SK-N-SH (cell line): ENCODE measurements around the gene DCAKD. TPM values are rescaled to one million over a fixed set of nuclear protein-coding genes. Genes with fewer than 3 reads are reported as not detected.
A peak's percentile ranks its signal among the peaks of the same experiment; 100 is the strongest.

Experiments
- CTCF ChIA-PET: fragments of 300-600, 350-600 bp; formaldehyde crosslinking; extraction: SDS; loops from one replicate; lab custom pipeline; 2021; lab: Yijun Ruan, JAX
- POLR2A ChIA-PET: fragments of 350-600 bp; sonication (Branson Sonifier 250); formaldehyde crosslinking; extraction: SDS; loops from one replicate; lab custom pipeline; 2020; ENCODE audit warnings: antibody characterized with exemption, inconsistent platforms; lab: Yijun Ruan, JAX
- DNase-seq: peaks from one replicate; pipeline ENCODE4 v3.0.0; 2012
- H2AFZ ChIP-seq: fragments of 200-600 bp; sonication (generic); 2 replicates; pipeline ENCODE4 v1.8.1; 2016; ENCODE audit warnings: antibody characterized with exemption, mild to moderate bottlenecking, low read depth
- H3F3A ChIP-seq: fragments of 200-600 bp; sonication (generic); replicated peaks from 2 replicates; pipeline ENCODE3; 2016; ENCODE audit warnings: antibody characterized with exemption, mild to moderate bottlenecking; ENCODE audit not compliant: insufficient read depth
- H3K27ac ChIP-seq, 2 experiments: fragments of 200-500 bp in 1 of 2; fragments of 200-600 bp in 1 of 2; sonication (Bioruptor generic) in 1 of 2; sonication (generic), shearing (Covaris generic) in 1 of 2; 2 replicates each; pipeline versions ENCODE4 v1.5.1 to v1.6.1; 2014 to 2016; ENCODE audit warnings: low read depth in 2 of 2, inconsistent platforms in 1 of 2, low read length in 1 of 2, mild to moderate bottlenecking in 1 of 2, mixed read lengths in 1 of 2
- H3K27me3 ChIP-seq: fragments of 200-600 bp; sonication (generic), shearing (Covaris generic); 2 replicates; pipeline ENCODE4 v1.6.1; 2016; ENCODE audit warnings: mixed run types; ENCODE audit not compliant: insufficient read depth
- H3K36me3 ChIP-seq, 2 experiments: fragments of 200-500 bp in 1 of 2; fragments of 200-600 bp in 1 of 2; sonication (Bioruptor generic) in 1 of 2; sonication (generic) in 1 of 2; replicated peaks in 1 of 2; 2 replicates each; pipeline versions ENCODE3 to v1.5.1; 2014 to 2016; ENCODE audit warnings: low read length in 1 of 2, mild to moderate bottlenecking in 1 of 2; ENCODE audit not compliant: insufficient read depth in 2 of 2, control insufficient read depth in 1 of 2
- H3K4me1 ChIP-seq, 2 experiments: fragments of 200-500 bp in 1 of 2; fragments of 200-600 bp in 1 of 2; sonication (Bioruptor generic) in 1 of 2; sonication (generic), shearing (Covaris generic) in 1 of 2; 2 replicates each; pipeline versions ENCODE4 v1.5.1 to v1.6.1; 2014 to 2016; ENCODE audit warnings: low read depth in 1 of 2, low read length in 1 of 2, mixed run types in 1 of 2; ENCODE audit not compliant: insufficient read depth in 2 of 2, control insufficient read depth in 1 of 2
- H3K4me2 ChIP-seq: fragments of 200-600 bp; sonication (generic), shearing (Covaris generic); 2 replicates; pipeline ENCODE4 v1.6.1; 2017; ENCODE audit warnings: mixed run types
- H3K4me3 ChIP-seq, 2 experiments: fragments of 200-500 bp in 1 of 2; fragments of 200-600 bp in 1 of 2; sonication (Bioruptor generic) in 1 of 2; sonication (generic), shearing (Covaris generic) in 1 of 2; 2 replicates each; pipeline versions ENCODE4 v1.5.1 to v1.8.1; 2014 to 2016; ENCODE audit warnings: low read depth in 2 of 2, inconsistent platforms in 1 of 2, low read length in 1 of 2, mild to moderate bottlenecking in 1 of 2, mixed read lengths in 1 of 2, moderate library complexity in 1 of 2
- H3K79me2 ChIP-seq: fragments of 200-600 bp; sonication (generic); 2 replicates; pipeline ENCODE4 v1.8.1; 2017; ENCODE audit warnings: mild to moderate bottlenecking; ENCODE audit not compliant: insufficient read depth
- H3K9ac ChIP-seq: fragments of 200-600 bp; sonication (generic); 2 replicates; pipeline ENCODE4 v1.6.1; 2017; ENCODE audit warnings: mixed run types
- H3K9me2 ChIP-seq: fragments of 200-600 bp; sonication (generic); 2 replicates; pipeline ENCODE4 v1.6.1; 2017; ENCODE audit warnings: mixed run types
- H3K9me3 ChIP-seq: fragments of 200-600 bp; sonication (generic); 2 replicates; pipeline ENCODE4 v1.6.1; 2017; ENCODE audit warnings: mixed run types, mild to moderate bottlenecking, moderate library complexity
- H4K20me1 ChIP-seq: fragments of 200-600 bp; sonication (generic); 2 replicates; pipeline ENCODE4 v1.6.1; 2017; ENCODE audit warnings: mild to moderate bottlenecking, mixed run types; ENCODE audit not compliant: insufficient read depth
- CHD2 ChIP-seq: fragments of 150-350 bp; IDR thresholded peaks from 2 replicates; pipeline ENCODE4 v1.6.1; 2018; ENCODE audit warnings: low read length; ENCODE audit not compliant: partially characterized antibody
- CTCF ChIP-seq: fragments of 200-600 bp; sonication (generic); IDR thresholded peaks from 2 replicates; pipeline ENCODE4 v1.6.1; 2017; ENCODE audit warnings: antibody characterized with exemption, mild to moderate bottlenecking, moderate library complexity
- ELF1 ChIP-seq: IDR thresholded peaks from 2 replicates; pipeline ENCODE4 v1.4.0; 2012
- FOSL2 ChIP-seq: IDR thresholded peaks from 2 replicates; pipeline ENCODE4 v1.4.0; 2012; ENCODE audit warnings: low read depth, mild to moderate bottlenecking, moderate library complexity, borderline replicate concordance
- FOXJ3 ChIP-seq: sonication (generic); formaldehyde crosslinking; IDR thresholded peaks from 2 replicates; pipeline ENCODE4 v1.5.1; 2020; ENCODE audit warnings: mild to moderate bottlenecking, missing genetic modification reagents
- FOXM1 ChIP-seq: IDR thresholded peaks from 2 replicates; pipeline ENCODE4 v1.4.0; 2012; ENCODE audit warnings: low read depth, mild to moderate bottlenecking
- JUND ChIP-seq: IDR thresholded peaks from 2 replicates; pipeline ENCODE4 v1.4.0; 2012
- MAX ChIP-seq: IDR thresholded peaks from 2 replicates; pipeline ENCODE4 v1.4.0; 2012; ENCODE audit warnings: low read depth
- MXI1 ChIP-seq: IDR thresholded peaks from 2 replicates; pipeline ENCODE4 v1.6.1; 2012; ENCODE audit warnings: mild to moderate bottlenecking, low read depth, low read length, improper control_type of control experiment
- NRF1 ChIP-seq: IDR thresholded peaks from 2 replicates; pipeline ENCODE4 v1.6.1; 2012; ENCODE audit warnings: low read depth, mild to moderate bottlenecking, low read length
- RAD21 ChIP-seq: IDR thresholded peaks from 2 replicates; pipeline ENCODE4 v1.6.1; 2012; ENCODE audit warnings: mild to moderate bottlenecking, low read length
- RFX5 ChIP-seq: IDR thresholded peaks from 2 replicates; pipeline ENCODE4 v1.6.1; 2012; ENCODE audit warnings: mild to moderate bottlenecking, improper control_type of control experiment, low read length
- RXRA ChIP-seq: IDR thresholded peaks from 2 replicates; pipeline ENCODE4 v1.4.0; 2012; ENCODE audit warnings: low read depth, mild to moderate bottlenecking, borderline replicate concordance
- TEAD4 ChIP-seq: IDR thresholded peaks from 2 replicates; pipeline ENCODE4 v1.4.0; 2012; ENCODE audit warnings: mild to moderate bottlenecking, borderline replicate concordance; ENCODE audit not compliant: insufficient read depth
- YY1 ChIP-seq: IDR thresholded peaks from 2 replicates; pipeline ENCODE4 v1.4.0; 2012; ENCODE audit warnings: low read depth, mild to moderate bottlenecking
- ZBTB33 ChIP-seq: IDR thresholded peaks from 2 replicates; pipeline ENCODE4 v1.4.0; 2012; ENCODE audit warnings: low read depth, borderline replicate concordance
- WGBS: methylation state at CpG from one replicate; pipeline ENCODE4 v1.1.6; 2017; ENCODE audit warnings: low lambda C conversion rate; 5-methylcytosine and 5-hydroxymethylcytosine counted together
- polyA plus RNA-seq, 3 experiments: library from polyadenylated mRNA; depleted of rRNA; stranded (reverse); fragments of >200 nt; gene quantifications; 2 replicates each; pipeline ENCODE4 v1.2.3, GENCODE V29; 2012
- TF ChIP-seq, protein P1 (sequence below): IDR thresholded peaks from 2 replicates; pipeline ENCODE4; 2012

DCAKD gene
- polyA plus RNA-seq, 1 of the 3 experiments (the other 2 are of a cell fraction): 48.8 TPM

DNA sequence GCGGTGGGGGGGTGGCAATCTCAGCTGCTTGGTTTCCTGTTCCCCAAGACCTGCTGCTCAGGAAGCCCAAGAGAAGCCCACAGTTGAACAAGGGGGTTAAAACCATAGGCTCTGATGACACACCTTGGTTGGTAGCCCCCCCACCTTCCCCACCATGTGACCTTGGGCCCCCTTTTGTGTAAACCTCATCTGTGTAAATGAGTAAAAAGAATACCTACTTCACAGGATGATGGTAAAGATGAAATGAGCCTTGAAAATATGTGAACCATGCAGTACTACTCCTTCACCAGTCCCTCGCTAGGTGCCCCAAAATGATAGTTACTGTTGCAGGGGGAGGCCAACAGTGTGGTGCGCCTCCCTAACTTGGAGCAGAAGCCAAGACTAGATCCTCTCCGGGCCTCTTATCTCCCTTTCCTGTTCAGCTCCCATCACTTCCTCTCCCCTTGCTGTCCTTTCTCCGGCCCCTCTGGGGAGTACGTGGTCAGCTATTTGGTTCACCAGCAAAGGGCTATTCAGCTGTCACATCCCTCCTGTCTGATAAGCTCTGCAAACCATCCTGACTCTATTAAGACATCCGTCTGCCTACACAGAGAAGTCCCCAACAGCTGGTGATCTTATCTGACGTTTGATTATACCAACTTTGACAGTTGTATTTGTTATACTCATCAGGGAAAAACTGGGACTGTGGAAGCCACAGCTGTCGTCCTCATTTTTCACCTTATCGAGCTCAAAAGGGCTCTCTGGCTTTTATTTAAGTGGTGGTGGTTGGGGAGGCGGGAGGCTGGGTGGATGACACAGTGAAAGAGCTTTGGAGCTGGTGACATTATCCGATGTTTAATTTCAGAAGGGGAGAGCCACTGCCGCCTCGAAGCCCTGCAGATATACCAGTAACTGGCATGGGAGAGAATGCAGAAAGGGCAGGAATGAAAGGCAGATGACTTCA lies 19.9 kb downstream of the DCAKD start (continued):
- TF ChIP-seq CHD2 (peak; percentile 89), MXI1 (peak; percentile 89), ZBTB33 (no peak), YY1 (no peak), ELF1 (no peak), RAD21 (peak; percentile 44; the same call in 1 of the 2 replicates), NRF1 (no peak), JUND (peak; percentile 28; the same call in 1 of the 2 replicates), RXRA (no peak), MAX (no peak), FOXJ3 (peak; percentile 97), FOSL2 (no peak)

- Histone ChIP-seq H2AFZ (no peak overlapping the region), H3K4me2 (no peak overlapping the region), H3K36me3 (peaks cover 8 to 31% of the 10 kb centered on the region in 2 experiments), H3K4me1 (peaks cover 0 to 39% of the 10 kb centered on the region in 2 experiments; a peak in 2 of 4 replicates), H3K9ac (no peak overlapping the region), H3K9me3 (no peaks in the 10 kb centered on the region), H3K27me3 (no peaks in the 10 kb centered on the region), H4K20me1 (no peaks in the 10 kb centered on the region), H3F3A (no peaks in the 10 kb centered on the region), H3K79me2 (no peaks in the 10 kb centered on the region; the same call in 1 of the 2 replicates), H3K9me2 (no peaks in the 10 kb centered on the region)
- 89% methylated on average over 5 of the region's 6 CpGs for WGBS
- ChIA-PET POLR2A (interaction anchor here (1.7 kb wide), 1 partner anchor 30 kb away, joined by 10 read pairs; the partner anchor contains the start of gene NMT1), CTCF (interaction anchor here (1.9 to 6.2 kb wide), 4 partner anchors 10 to 110 kb away, joined by 8 to 67 read pairs (median 22); partner anchors contain the start of gene ACBD4)
- no peak for DNase-seq
- no peak for TF ChIP-seq FOXM1
- TF ChIP-seq, protein P1, sequence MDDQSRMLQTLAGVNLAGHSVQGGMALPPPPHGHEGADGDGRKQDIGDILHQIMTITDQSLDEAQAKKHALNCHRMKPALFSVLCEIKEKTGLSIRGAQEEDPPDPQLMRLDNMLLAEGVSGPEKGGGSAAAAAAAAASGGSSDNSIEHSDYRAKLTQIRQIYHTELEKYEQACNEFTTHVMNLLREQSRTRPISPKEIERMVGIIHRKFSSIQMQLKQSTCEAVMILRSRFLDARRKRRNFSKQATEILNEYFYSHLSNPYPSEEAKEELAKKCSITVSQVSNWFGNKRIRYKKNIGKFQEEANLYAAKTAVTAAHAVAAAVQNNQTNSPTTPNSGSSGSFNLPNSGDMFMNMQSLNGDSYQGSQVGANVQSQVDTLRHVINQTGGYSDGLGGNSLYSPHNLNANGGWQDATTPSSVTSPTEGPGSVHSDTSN: no peak
- no peak for TF ChIP-seq CTCF
- no peak for TF ChIP-seq RAD21
- no peak for TF ChIP-seq RFX5
- TF ChIP-seq TEAD4: no peak
- no peak for TF ChIP-seq MXI1
- no peak for TF ChIP-seq MAX
- TF ChIP-seq FOXJ3: no peak
- TF ChIP-seq, all 33 proteins: peak for 0
- Histone ChIP-seq H3K4me3 (no peak overlapping the region), H3K27ac (peak overlapping the region in 1 of 2 experiments; percentile 96; a peak in 2 of 4 replicates)
Measured at GRCh38 chr17:45030733-45031132, 20.7 kb downstream of the DCAKD start.
